GM12801 (cell line): ENCODE data around the gene STARD5.

Source experiments
- TF ChIP-seq, protein P1 (sequence below): IDR thresholded peaks from one replicate; pipeline ENCODE4 v1.5.1; 2011; ENCODE audit warnings: control low read depth; ENCODE audit not compliant: insufficient read length; ENCODE audit errors: extremely low read depth

The STARD5 gene

GRCh38 chr15:81294516-81294880 lies 29.4 kb downstream of the STARD5 start:
- TF ChIP-seq, protein P1, sequence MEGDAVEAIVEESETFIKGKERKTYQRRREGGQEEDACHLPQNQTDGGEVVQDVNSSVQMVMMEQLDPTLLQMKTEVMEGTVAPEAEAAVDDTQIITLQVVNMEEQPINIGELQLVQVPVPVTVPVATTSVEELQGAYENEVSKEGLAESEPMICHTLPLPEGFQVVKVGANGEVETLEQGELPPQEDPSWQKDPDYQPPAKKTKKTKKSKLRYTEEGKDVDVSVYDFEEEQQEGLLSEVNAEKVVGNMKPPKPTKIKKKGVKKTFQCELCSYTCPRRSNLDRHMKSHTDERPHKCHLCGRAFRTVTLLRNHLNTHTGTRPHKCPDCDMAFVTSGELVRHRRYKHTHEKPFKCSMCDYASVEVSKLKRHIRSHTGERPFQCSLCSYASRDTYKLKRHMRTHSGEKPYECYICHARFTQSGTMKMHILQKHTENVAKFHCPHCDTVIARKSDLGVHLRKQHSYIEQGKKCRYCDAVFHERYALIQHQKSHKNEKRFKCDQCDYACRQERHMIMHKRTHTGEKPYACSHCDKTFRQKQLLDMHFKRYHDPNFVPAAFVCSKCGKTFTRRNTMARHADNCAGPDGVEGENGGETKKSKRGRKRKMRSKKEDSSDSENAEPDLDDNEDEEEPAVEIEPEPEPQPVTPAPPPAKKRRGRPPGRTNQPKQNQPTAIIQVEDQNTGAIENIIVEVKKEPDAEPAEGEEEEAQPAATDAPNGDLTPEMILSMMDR: no peak

DNA sequence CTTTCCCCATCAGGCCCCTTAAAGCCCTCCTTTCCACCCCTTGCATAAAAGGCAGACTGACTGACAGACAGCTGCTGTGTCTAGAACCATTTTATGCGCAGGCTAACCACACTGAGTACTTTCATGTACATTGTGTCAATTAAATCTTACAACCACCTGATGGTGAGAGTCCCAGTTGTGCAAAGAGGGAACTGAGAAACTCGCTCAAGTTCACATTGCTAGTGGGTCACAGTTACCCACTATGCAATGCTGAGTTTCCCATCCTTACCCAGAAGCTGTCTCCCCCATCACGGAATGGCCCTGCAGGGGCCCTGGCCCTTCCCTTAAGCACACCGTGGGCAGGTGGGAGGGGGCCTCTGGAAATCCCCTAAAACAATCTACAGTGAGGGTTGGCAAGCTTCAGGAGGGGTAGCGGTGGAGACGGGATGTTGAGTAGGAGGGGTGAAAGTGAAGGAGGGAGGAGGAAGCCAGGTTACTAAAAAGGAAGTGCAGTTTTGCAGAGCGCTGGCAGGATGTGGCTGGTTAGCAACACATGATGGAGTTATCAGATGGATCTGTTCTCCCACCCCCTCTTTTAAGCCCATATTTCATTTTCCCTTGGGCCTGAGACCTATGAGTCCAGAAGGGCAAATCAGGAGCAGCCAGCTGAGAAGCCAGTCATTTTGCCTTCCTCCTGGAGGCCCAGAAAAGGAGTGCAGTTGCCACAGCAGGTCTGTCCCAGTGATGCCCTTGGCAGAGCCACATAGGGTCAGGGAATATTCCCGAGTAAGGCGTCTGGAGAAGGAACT lies 30.0 kb downstream of the STARD5 start:
- TF ChIP-seq, protein P1: no peak

DNA sequence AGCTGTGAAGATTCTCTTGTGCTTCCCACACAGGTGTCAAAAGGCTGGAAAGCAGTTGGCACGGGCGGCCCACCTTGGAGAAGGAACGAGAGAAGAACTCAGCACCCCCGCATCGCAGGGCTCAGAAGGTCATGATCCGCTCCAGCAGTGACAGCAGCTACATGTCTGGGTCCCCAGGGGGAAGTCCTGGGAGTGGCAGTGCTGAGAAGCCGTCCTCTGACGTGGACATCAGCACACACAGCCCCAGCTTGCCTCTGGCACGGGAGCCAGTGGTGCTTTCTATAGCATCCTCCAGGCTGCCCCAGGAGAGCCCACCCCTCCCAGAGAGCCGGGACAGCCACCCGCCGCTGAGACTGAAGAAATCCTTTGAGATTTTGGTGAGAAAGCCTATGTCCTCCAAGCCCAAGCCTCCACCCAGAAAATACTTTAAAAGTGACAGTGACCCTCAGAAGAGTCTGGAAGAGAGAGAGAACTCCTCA lies 31.4 kb downstream of the STARD5 start:
- TF ChIP-seq, protein P1: no peak

- TF ChIP-seq, protein P1: no peak
Observed at GRCh38 chr15:81291916-81292522, 31.9 kb downstream of the STARD5 start.

DNA sequence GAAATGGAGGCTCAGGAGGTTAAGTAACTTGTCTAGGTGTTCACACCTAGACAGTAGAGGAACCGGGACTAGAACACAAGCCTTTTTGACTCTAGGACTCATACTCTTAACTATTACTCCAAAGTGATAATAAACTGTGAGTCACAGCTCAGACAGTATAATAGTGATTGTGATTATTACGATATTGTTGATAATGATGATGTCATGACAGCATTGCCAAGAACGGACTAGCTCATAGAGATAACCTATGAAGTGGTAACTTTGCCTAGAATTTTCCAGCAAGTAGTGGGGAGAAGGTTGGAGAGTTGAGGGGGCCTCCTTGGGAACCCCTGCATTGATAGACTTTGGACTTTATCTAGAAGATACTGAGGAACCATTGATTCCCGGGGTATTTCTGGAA lies 34.0 kb downstream of the STARD5 start:
- TF ChIP-seq, protein P1: no peak

DNA sequence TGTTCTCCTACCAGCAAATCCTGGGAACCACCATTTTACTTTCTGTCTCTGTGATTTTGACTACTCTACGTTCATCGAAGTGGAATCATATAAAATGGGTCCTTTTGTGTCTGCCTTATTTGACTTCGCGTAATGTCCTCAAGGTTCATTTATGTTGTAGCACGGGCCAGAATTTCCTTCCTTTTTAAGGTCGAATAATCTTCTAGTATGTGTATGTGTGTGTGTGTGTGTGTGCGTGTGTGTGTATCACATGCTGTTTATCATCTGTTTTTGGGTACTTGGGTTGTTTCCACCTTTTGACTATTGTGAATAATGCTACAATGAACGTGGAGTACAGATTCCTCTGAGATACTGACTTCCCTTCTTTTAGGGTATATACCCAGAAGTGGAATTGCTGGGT lies 35.3 kb downstream of the STARD5 start:
- TF ChIP-seq, protein P1: no peak

DNA sequence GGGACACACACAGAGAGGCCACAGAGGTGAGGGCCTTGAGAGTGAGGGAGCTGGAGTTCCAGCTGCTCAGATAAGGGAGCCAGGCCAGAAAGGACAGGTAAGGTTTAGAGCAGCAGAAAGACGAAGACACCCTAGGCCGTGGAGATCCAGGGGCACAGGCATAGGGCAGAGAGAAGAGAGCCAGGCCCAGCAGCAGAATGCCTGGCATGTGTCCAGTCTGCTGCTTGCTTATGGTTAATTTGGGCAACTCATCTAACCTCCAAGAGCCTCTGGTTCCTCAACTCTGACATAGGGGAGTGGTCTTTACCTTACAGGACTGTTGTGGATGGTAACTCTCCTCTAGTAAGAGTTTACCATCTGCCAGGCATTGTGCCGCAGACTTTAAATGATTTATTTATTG lies 35.9 kb downstream of the STARD5 start:
- TF ChIP-seq, protein P1: no peak
